Keratinocyte (primary cell): ENCODE data around the gene SPATS2. TPM values are rescaled to one million over a fixed set of nuclear protein-coding genes. Genes with fewer than 3 reads are reported as not detected.

Experiments
- DNase-seq: peaks from one replicate; pipeline ENCODE4 v3.0.0-alpha.2; 2011; ENCODE audit warnings: low read depth, missing footprints, low spot score
- FAIRE-seq: peaks from 2 replicates; lab custom pipeline; 2011; peaks lifted over from hg19 to GRCh38; lab: Jason Lieb, UNC
- H2AFZ ChIP-seq: 2 replicates; pipeline ENCODE4 v1.6.0; 2012; ENCODE audit warnings: low read length, control low read depth, inconsistent platforms; ENCODE audit not compliant: control insufficient read depth
- H3K27ac ChIP-seq: 2 replicates; pipeline ENCODE4 v1.5.1; 2011; ENCODE audit warnings: low read length; ENCODE audit not compliant: control insufficient read depth, insufficient read depth
- H3K27me3 ChIP-seq: 3 replicates; pipeline ENCODE4 v1.6.0; 2011; ENCODE audit warnings: low read length; ENCODE audit not compliant: control insufficient read depth, insufficient read depth; ENCODE audit errors: extremely low read depth
- H3K36me3 ChIP-seq, 2 experiments: 2 replicates in 1 of 2; 3 replicates in 1 of 2; pipeline ENCODE4 v1.5.1; 2011; ENCODE audit warnings: low read length in 2 of 2, mild to moderate bottlenecking in 1 of 2; ENCODE audit not compliant: control insufficient read depth in 2 of 2, insufficient read depth in 2 of 2; ENCODE audit errors: extremely low read depth in 1 of 2
- H3K4me1 ChIP-seq: 3 replicates; pipeline ENCODE4 v1.5.1; 2011; ENCODE audit warnings: low read length; ENCODE audit not compliant: control insufficient read depth, insufficient read depth; ENCODE audit errors: extremely low read depth
- H3K4me2 ChIP-seq: 3 replicates; pipeline ENCODE4 v1.6.0; 2011; ENCODE audit warnings: low read depth, low read length; ENCODE audit not compliant: control insufficient read depth, insufficient read depth; ENCODE audit errors: extremely low read depth
- H3K4me3 ChIP-seq, 3 experiments: fragments of 200-600 bp in 1 of 3; sonication (generic) in 1 of 3; 2 replicates in 2 of 3; 3 replicates in 1 of 3; pipeline ENCODE4 v1.5.1; 2011 to 2016; ENCODE audit warnings: low read length in 3 of 3, mild to moderate bottlenecking in 3 of 3, control low read depth in 2 of 3, inconsistent platforms in 1 of 3, low read depth in 1 of 3, mixed read lengths in 1 of 3, mixed run types in 1 of 3, moderate library complexity in 1 of 3; ENCODE audit not compliant: control insufficient read depth in 2 of 3, insufficient read depth in 2 of 3; ENCODE audit errors: extremely low read depth in 1 of 3
- H3K79me2 ChIP-seq: 2 replicates; pipeline ENCODE4 v1.6.0; 2012; ENCODE audit warnings: low read length; ENCODE audit not compliant: control insufficient read depth, insufficient read depth
- H3K9ac ChIP-seq: 3 replicates; pipeline ENCODE4 v1.6.0; 2011; ENCODE audit warnings: low read length; ENCODE audit not compliant: control insufficient read depth, insufficient read depth; ENCODE audit errors: extremely low read depth
- H3K9me1 ChIP-seq: 3 replicates; pipeline ENCODE4 v1.6.0; 2011; ENCODE audit warnings: low read length; ENCODE audit not compliant: control insufficient read depth, insufficient read depth; ENCODE audit errors: extremely low read depth
- H3K9me3 ChIP-seq: 2 replicates; pipeline ENCODE4 v1.5.1; 2012; ENCODE audit warnings: low read depth, low read length; ENCODE audit not compliant: control insufficient read depth
- H4K20me1 ChIP-seq: 3 replicates; pipeline ENCODE4 v1.6.0; 2011; ENCODE audit warnings: low read length; ENCODE audit not compliant: control insufficient read depth, insufficient read depth; ENCODE audit errors: extremely low read depth
- CTCF ChIP-seq, 3 experiments: IDR thresholded peaks in 1 of 3; conservative IDR thresholded peaks in 1 of 3; optimal IDR thresholded peaks in 1 of 3; 2 replicates in 2 of 3; 3 replicates in 1 of 3; pipeline versions ENCODE3 to v1.5.1; 2011; ENCODE audit warnings: low read length in 3 of 3, mild to moderate bottlenecking in 3 of 3, moderate library complexity in 2 of 3, control low read depth in 1 of 3, inconsistent platforms in 1 of 3; ENCODE audit not compliant: insufficient read depth in 2 of 3; ENCODE audit errors: extremely low read depth in 1 of 3
- EZH2 ChIP-seq: IDR thresholded peaks from one replicate; pipeline ENCODE4 v1.6.1; 2012; ENCODE audit warnings: inconsistent platforms, mild to moderate bottlenecking, low read length, moderate library complexity
- dilution Hi-C: fragments of 300-500 bp; cut with MboI; formaldehyde crosslinking; loops from one replicate; pipeline ENCODE4 v1.7.0; 2020; ENCODE audit warnings: low sequenced_read_pairs; ENCODE audit not compliant: extremely low pct_ligation_motif_present
- polyA plus RNA-seq, 5 experiments: library from polyadenylated mRNA; depleted of rRNA in 3 of 5; stranded (reverse) in 3 of 5; stranded (forward) in 1 of 5; unstranded in 1 of 5; fragments of >200 nt; gene quantifications; 1 replicate in 1 of 5; 2 replicates in 3 of 5; 3 replicates in 1 of 5; pipeline versions ENCODE4 v1.2.1 to v1.2.3, GENCODE V29; 2011 to 2012; ENCODE audit warnings: missing spikeins in 2 of 5, low read depth in 1 of 5, low replicate concordance in 1 of 5

SPATS2 gene
- polyA plus RNA-seq, 1 donor (not counting 4 experiments of a cell fraction or from before 2014, with no cell fraction given): 47.9 TPM

GRCh38 chr12:49446571-49446970 lies 79.3 kb downstream of the SPATS2 start:
- Histone ChIP-seq H2AFZ (no peak overlapping the region), H3K27ac (no peak overlapping the region), H3K4me1 (no peaks in the 10 kb centered on the region), H3K9me1 (no peaks in the 10 kb centered on the region), H3K4me3 (no peak overlapping the region), H3K36me3 (peaks cover 1 to 3% of the 10 kb centered on the region in 2 experiments), H3K9me3 (no peaks in the 10 kb centered on the region), H3K4me2 (no peak overlapping the region), H4K20me1 (no peaks in the 10 kb centered on the region), H3K9ac (no peak overlapping the region), H3K27me3 (no peaks in the 10 kb centered on the region), H3K79me2 (peaks cover 20% of the 10 kb centered on the region)
- no peak for DNase-seq
- dilution Hi-C loops: no loop called here
- no peak for TF ChIP-seq EZH2
- no peak for TF ChIP-seq CTCF (optimal IDR thresholded peaks at IDR 0.05 in 1 of 3, IDR thresholded peaks at IDR 0.05 in 1 of 3, conservative IDR thresholded peaks at IDR 0.05 in 1 of 3; ENCODE audit: extremely low read depth in 1 of 3, insufficient read depth in 2 of 3, low read length in 3 of 3)
- no peak for FAIRE-seq

GRCh38 chr12:49448858-49449257 lies 81.6 kb downstream of the SPATS2 start:
- DNase-seq (no peak), FAIRE-seq (no peak)
- TF ChIP-seq CTCF (optimal IDR thresholded peaks at IDR 0.05 in 1 of 3, IDR thresholded peaks at IDR 0.05 in 1 of 3, conservative IDR thresholded peaks at IDR 0.05 in 1 of 3; ENCODE audit: extremely low read depth in 1 of 3, insufficient read depth in 2 of 3, low read length in 3 of 3) (no peak), EZH2 (no peak)
- H3K27me3 ChIP-seq: no peaks in the 10 kb centered on the region
- no peak overlapping the region for H2AFZ ChIP-seq
- no peaks in the 10 kb centered on the region for H3K4me1 ChIP-seq
- dilution Hi-C loops: no loop called here
- H3K27ac ChIP-seq: no peak overlapping the region
- no peaks in the 10 kb centered on the region for H3K9me3 ChIP-seq
- H3K4me2 ChIP-seq: no peak overlapping the region
- H3K79me2 ChIP-seq: peaks cover 22% of the 10 kb centered on the region
- no peaks in the 10 kb centered on the region for H3K36me3 ChIP-seq
- no peaks in the 10 kb centered on the region for H3K9me1 ChIP-seq
- H3K9ac ChIP-seq: no peak overlapping the region
- no peak overlapping the region for H3K4me3 ChIP-seq
- H4K20me1 ChIP-seq: no peaks in the 10 kb centered on the region
